Dedifferentiated amniotic fluid mesenchymal stem cell (primary cell): ENCODE measurements around the gene CCNB2.
"Not testable (repeated sequence)": the region's sequence is repeated elsewhere in the genome, so short reads cannot be mapped to it uniquely, and the experiment has no call there.

ENCODE experiments used
- DNase-seq: peaks from one replicate; pipeline ENCODE4 v3.0.0-alpha.2; 2016; ENCODE audit errors: extremely low spot score

Gene CCNB2

DNA sequence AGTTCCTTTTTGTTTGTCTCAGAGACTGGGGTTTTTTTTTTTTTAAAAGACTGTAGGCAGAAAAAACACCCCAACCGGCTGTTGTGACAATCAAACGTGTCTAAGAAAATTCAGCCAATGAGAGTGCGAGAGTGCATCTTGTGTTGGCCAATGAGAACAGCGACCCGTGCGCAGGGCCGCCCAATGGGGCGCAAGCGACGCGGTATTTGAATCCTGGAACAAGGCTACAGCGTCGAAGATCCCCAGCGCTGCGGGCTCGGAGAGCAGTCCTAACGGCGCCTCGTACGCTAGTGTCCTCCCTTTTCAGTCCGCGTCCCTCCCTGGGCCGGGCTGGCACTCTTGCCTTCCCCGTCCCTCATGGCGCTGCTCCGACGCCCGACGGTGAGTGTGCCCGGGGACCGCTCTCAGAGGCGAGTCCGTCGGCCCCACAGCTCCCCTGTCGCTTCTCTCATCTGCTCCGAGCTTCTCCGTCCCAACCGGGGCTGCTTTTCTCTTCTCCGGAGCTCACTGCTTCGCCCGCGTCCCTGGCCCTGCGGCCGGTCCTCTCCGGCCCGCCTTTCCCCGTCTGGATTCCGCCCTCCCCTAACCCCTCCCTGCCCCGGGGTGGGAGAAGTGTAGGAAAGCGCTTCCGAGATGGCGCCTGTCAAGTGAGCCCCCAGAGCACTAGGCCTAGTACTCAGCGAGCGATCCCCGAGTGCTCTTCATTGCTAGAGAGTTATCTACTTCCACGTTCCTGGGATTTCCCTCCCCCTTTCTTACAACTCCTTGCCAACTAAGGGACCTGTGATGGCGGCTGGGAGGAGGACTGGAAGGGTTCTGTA, at the start of gene CCNB2:
Gene CCNB2 (plus strand): TSS at position 235 of the 821 bp plus-strand sequence. CDS start 123 bp downstream, at position 358.
- DNase-seq = peak; percentile 97

DNA sequence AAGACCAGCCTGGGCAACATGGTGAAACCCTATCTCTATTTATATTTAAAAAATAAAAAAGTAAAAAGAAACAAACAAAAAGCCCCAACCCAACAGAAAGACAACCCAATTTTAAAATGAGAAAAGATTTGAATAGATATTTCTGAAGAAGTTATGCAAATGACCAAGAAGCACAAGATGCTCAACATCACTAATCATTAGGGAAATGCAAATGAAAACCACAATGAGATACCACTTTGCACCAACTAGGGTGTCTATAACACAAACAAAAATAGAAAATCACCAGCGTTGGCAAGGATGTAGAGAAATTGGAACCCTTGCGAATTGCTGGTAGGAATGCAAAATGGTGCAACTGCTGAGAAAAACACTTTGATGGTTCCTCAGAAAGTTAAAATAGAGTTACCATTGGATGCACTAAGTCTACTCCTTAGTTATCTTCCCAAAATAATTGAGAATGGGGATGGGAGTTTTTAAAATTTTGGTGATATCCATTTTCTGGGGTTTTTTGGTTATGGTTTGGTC, 45.8 kb upstream of the CCNB2 start:
- no peak for DNase-seq

DNA sequence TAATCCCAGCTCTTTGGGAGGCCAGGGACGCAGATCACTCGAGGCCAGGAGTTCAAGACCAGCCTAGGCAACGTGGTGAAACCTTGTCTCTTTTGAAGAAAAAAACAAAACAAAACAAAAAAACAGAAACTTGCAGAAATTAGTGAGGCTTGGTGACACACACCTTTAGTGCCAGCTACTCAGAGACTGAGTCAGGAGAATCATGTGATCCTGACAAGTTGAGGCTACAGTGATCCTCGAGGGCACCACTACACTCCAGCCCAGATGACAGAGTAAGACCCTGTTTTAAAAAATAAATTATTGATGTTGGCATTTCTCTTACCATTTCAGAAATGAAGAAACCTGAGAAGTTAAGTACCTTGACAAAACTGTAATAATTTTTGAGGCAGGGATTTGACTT, 44.6 kb upstream of the CCNB2 start:
- no peak for DNase-seq

DNA sequence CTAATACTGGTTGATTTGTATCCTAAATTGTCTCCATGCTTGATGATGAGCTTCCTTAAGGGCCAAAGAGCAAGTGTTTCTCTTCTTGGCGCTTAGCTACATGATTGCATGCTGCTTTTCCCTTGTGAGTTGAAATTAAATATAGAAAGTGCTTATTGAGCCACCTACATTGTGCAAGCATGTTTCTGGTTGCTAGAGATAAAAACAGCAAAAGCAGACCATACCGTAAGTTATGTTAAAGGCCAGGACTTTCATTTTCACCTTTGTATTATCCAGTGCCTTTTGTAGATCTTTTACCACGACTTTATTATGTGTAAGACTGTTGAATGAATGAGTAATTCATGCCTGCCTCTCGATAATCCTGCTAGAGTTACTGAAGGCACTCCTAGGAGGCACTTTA, 41.9 kb upstream of the CCNB2 start:
- DNase-seq = no peak

DNA sequence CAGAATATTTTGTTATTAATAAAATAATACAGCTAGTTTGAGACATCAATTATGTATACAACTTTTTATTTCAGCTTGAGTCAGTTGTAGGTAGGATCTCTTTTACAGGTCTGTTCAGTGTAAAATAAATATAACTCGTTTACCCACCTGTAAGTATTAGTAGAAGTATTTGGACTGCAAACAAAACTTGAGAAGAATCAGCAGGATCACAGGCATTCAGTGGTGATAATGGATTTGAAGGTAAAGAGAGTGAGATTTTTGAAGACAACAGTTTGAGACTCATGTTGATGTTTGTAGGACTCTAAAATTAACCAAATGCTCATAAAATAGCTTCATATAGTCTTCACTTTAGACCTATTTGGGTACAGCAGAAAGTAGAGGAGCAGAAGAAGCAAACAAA, 35.5 kb upstream of the CCNB2 start:
- no peak for DNase-seq

DNA sequence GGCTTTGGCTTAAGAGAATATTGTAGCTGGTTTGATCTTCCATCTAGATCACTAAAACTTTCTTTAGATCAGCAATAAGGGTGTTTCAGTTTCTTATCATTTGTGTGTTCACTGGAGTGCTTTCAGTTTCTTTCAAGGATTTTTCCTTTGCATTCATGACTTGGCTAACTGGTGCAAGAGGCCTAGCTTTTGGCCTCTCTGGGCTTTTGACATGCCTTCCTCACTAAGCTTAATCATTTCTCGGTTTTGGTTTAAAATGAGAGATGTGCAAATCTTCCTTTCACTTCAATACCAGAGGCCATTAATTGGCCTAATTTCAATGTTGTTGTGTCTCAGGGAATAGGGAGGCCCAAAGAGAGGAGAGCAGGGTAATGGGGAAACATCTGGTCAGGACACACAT, 30.3 kb upstream of the CCNB2 start:
- no peak for DNase-seq

DNA sequence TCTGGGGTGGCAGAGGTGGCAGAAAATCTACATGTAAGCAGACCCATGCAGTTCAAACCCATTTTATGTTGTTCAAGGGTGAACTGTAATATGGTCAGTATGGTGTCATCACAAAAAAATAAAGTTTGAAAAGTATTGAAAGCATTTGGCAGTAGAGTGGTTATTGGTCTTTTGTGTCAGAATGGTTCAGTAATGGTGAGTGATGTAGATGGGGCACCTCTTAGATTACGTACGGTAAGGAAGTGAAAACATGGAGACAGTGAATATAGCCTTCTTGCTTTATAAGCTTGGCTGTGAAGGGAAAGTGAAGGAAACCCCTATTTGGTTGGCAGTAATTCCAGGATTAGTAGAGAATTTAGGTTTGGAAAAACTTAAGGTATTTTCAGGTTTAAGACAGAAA, 17.2 kb upstream of the CCNB2 start:
- DNase-seq = no peak

DNA sequence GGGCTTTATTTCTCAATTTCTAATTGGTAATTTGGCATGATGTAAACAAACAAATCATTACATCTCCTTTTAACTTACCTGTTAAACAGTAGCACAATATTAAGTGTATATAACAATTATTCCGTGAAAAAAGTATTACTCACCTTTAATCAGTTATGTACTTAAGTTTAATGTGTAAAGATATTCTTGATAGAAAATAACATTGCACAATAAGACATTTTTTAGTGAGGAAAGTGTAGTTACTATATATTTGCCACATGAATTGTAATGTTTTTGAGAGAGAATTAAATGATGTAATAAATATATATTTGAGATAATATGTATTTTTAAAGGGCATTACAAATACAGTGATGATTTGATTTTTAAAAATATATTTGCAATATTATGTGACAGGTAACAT, 10.9 kb upstream of the CCNB2 start:
- no peak for DNase-seq

DNA sequence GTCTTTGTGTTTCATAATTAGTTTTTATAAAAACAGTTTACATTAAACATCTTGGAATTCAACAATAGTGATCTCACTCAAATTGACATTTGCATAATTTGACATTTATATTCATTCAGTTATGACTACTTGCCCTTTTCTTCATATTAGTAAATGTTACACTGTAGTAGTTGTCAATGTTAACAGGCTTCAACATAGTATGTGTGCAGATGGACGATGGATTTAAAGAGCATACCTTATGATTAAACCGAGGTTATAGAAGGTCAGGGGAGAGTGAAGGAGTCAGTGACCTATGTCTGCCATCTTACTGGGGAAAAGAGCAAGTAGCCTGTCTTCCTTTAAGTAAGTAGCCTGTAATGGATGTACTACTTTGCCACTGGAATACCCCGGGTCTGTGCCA, 8.5 kb upstream of the CCNB2 start:
- DNase-seq = no peak

DNA sequence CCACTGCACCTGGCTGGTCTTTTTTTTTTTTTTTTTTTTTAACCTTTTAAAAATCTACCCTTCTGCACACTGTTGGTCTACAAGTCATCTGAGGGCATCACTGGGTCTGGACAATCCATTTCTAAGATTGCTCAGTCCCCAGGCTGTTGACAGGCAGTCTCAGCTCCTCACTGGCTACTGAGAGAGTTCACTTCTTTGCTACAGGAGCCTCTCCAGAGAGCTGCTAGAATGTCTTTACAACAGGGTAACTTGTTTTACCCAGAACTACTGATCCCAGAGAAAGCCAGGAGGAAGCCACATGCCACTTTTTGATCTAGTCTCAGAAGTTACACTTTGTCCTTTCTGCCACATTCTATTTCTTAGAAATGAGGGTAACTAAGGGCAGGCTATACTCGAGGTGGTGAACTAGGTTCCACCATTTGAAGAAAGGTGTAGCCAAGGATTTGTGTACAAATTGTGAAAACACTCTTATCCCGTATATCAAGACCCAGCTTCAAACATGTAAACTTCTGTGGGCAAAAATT, 5.7 kb upstream of the CCNB2 start:
- no peak for DNase-seq

DNA sequence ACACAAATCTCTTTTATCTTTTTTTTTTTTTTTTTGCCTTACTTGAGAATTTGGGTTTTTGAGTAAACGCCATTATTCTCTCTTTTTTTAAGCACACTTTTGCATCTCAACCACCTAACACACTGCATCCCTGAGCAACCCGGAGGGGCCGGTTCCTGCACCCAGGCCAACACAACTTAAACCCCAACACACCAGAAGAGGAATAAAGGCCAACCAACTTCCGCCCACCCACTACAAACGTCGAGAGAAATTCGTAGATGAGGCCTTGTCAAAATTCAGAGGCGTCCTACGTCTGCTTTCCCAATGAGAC, 389 bp upstream of the CCNB2 start:
- DNase-seq = no peak

DNA sequence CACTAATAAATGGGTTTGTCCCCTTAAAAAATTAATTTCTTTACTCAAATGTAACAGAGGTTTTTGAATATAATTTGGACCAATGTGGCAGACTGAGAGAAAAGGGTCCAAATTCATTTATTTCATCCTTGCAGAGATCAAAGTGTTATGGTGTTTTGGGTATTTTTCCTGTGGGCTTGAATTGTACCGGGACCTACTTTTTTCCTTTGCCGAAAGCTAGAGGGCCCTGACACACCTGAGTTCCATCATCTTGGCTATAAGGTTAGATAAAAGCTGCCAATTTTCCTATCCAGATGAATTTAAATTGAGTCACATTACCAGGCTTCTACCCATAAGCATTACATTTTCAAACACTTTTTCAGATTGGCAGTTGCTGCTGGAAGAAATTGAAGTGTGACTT, 908 bp downstream of the CCNB2 start:
- DNase-seq = no peak

DNA sequence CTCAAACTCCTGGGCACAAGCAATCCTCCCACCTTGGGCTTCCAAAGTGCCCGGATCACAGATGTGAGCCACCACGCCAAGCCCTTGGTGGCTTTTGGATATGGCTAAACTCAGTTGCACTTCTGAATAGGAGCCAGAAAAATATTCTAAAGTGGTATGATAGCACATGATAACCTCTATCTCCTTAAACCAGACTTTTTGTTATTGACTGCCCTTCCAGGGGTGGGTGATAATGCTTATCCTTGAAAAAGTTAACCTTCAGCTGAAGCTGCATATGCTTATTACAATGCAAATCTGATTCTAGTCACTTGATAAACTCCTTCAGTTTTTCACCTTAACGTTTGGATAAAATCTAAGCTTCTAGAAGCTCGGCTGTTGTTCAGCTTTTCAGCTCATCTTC, 6.3 kb downstream of the CCNB2 start:
- DNase-seq = no peak

DNA sequence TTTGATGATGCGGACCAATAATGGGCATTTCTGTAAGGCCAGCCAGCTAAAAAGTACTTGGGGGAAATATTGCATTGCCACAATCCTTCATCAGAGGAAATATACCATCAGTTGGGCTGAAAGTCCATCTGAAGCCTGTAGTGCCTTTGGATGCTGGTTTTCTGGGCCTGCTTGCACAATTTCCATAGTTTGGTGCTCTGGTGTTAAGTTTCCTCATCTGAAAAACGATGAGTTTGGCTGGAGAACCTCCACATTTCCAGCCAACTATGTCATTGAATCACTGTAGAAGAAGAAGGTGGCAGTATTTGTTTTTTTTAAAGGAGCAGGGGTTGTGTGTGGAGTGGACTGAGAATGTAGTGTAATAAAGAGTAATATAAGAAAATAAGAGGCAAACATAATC, 10.1 kb downstream of the CCNB2 start:
- no peak for DNase-seq

DNA sequence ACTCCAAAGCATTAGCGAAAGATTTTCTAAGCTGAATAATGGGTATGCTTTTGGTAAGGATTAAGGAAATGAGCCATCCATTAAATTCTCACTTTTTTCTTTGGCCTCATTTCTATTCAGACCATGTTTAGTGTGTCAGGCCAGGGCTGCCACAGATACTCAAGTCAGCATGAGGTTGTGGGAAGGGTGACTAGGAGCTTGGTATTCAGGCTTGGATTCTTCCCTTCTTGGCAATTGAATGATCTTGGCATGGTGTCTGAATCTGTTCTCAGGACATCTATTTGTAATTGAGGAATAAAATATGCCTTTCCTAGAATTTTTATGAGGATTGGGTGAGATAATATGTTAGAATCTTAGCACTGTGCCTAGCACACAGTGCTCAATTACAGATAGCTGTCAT, 11.2 kb downstream of the CCNB2 start:
- no peak for DNase-seq

DNA sequence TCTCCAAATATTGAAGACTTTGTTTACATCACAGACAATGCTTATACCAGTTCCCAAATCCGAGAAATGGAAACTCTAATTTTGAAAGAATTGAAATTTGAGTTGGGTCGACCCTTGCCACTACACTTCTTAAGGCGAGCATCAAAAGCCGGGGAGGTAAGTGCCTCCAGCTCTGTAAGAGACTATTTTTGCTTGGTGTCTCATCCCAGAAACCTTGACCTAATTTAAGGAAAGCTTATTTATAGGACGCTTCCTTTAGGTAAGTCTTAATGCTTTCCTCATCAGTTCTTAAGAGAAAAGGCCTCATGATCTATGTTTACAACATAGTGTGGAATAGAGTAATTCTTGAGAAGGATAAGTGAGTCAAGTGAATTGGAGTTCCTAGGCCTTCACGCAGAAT, 11.8 kb downstream of the CCNB2 start:
- no peak for DNase-seq

DNA sequence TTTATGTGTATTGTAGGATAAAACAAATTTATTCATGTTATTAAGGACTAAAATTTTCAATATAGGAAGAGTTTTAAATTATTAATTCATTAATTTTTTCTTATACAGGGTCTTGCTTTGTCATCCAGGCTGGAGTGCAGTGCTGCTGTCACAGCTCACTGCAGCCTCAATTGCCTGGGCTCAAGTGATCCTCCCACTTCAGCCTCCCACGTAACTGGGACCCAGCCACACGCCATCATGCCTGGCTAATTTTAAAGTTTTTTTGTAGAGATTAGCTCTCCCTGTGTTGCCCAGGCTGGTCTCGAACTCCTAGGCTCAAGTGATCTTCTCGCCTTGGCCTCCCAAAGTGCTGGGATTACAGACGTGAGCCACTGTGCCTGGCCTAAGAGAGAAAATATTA, 14.7 kb downstream of the CCNB2 start:
- no peak for DNase-seq

DNA sequence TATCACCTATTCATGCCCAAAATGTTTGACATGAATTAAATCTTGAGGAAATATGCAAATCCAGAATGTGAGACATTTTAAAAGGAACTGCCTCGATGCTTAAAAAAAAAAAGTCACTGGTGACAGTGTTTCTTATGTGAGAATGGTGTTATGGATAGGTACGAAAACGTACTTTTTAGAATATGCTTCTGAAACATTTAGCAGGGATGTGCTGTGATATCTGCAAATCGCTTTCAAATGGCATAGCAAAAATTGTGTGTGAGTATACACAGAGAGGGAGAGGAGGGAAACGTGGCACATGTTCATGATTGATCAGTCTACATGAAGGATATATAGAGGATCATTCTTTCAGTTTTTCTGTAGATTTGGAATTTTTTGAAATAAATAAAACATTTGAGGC, 16.0 kb downstream of the CCNB2 start:
- DNase-seq = no peak

DNA sequence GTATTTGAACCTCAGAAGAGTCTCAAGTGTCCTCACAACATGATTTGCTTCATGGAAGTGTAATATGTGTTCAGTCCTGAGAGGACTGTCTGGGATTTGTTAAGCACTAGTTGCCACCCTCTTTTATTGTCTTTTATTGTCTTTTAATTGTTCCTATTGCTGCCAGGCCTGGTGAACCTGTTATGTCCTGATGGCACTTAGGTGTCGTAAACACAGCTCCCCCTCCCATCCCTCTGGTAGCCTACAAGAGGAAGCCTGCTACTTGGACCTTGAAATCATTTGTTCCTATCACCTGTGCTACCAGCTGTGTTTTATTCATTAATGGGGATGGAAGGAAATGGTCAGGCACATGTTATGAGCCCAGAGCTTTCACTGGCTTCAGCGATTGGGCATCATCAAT, 19.3 kb downstream of the CCNB2 start:
- DNase-seq = no peak

DNA sequence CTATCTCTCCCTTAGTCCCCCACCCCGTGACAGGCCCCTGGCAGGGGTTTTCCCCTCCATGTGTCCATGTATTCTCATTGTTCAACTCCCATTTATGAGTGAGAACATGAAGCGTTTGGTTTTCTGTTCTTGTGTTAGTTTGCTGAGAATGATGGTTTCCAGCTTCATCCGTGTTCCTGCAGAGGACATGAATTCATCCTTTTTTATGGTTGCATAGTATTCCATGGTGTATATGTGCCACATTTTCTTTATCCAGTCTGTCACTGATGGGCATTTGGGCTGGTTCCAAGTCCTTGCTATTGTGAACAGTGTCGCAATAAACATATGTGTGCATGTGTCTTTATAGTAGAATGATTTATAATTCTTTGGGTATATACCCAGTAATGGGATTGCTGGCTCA, 20.7 kb downstream of the CCNB2 start:
- DNase-seq = not testable (repeated sequence)

DNA sequence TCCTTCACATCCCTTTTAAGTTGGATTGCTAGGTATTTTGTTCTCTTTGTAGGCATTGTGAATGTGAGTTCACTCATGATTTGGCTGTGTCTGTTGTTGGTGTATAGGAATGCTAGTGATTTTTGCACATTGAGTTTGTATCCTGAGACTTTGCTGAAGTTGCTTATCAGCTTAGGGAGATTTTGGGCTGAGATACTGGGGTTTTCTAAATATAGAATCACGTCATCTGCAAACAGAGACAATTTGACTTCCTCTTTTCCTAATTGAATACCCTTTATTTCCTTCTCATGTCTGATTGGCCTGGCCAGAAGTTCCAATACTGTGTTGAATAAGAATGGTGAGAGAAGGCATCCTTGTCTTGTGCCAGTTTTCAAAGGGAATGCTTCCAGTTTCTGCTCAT, 22.3 kb downstream of the CCNB2 start:
- not testable (repeated sequence) for DNase-seq

DNA sequence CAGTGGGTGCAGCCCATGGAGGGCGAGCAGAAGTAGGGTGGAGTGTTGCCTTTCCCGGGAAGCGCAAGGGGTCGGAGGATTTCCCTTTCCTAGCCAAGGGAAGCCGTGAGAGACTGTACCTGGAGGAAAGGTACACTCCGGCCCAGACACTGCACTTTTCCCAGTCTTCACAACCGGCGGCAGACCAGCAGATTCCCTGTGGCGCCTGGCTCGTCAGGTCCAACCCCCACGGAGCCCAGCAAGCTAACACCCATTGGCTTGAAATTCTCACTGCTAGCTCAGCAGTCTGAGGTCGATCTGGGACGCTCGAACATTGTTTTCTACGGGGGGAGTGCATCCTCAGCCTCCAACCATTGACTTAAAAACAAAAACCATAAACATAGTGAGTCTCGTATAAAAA, 26.5 kb downstream of the CCNB2 start:
- DNase-seq = no peak

DNA sequence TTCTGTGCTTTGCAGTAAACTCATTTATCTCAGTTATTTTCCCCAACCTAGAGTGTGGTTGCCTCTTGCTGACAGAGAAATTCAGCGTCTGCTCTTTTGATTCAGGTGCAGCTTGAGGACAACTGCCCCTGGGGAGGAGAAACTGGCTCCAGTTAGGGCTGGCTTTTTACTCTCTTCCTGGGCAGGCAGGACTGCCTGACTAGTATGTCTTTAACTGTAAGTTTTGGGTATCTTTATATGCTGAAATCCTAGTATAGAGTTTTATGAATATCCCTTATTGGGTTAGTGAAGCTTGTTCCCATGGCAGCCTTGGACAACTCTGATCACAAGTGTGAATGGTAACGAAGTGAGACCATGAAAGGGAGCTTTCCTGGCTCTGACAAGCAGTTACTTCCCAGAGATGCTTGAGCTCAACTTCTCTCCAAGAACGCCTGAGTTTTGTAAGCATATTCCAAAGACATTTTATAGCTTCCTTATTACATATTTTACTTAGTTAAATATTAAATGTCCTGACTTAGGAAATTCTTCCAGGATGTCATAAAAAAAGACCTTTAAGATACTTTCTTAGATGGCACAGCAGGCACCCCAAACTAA, 27.1 kb downstream of the CCNB2 start:
- DNase-seq = no peak
